ENCODE measurements around the gene TCAIM.
"Not testable (repeated sequence)": the region's sequence is repeated elsewhere in the genome, so short reads cannot be mapped to it uniquely, and the experiment has no call there.

Gene TCAIM

GRCh38 chr3:44338010-44338827 lies at the start of gene TCAIM:
Gene TCAIM (plus strand): TSS chr3:44338766. CDS start chr3:44354783, 16,017 bp downstream.
- peak; percentile 99 for DNase-seq

GRCh38 chr3:44289882-44290462 lies 48.6 kb upstream of the TCAIM start:
- DNase-seq: no peak

- no peak for DNase-seq
Observed at GRCh38 chr3:44292276-44292675, 46.3 kb upstream of the TCAIM start.

- no peak for DNase-seq
Observed at GRCh38 chr3:44292947-44293346, 45.6 kb upstream of the TCAIM start.

GRCh38 chr3:44297255-44297654 lies 41.3 kb upstream of the TCAIM start:
- DNase-seq: no peak

GRCh38 chr3:44301746-44302145 lies 36.8 kb upstream of the TCAIM start:
- DNase-seq: no peak

- DNase-seq: no peak
Observed at GRCh38 chr3:44309500-44309899, 29.1 kb upstream of the TCAIM start.

GRCh38 chr3:44318891-44319311 lies 19.7 kb upstream of the TCAIM start:
- no peak for DNase-seq

GRCh38 chr3:44321335-44321734 lies 17.2 kb upstream of the TCAIM start:
- no peak for DNase-seq

GRCh38 chr3:44323341-44323955 lies 15.1 kb upstream of the TCAIM start:
- DNase-seq: peak; percentile 47 to 61

GRCh38 chr3:44324584-44324983 lies 14.0 kb upstream of the TCAIM start:
- no peak for DNase-seq

GRCh38 chr3:44326019-44326418 lies 12.5 kb upstream of the TCAIM start:
- DNase-seq: no peak

GRCh38 chr3:44326515-44326914 lies 12.1 kb upstream of the TCAIM start:
- no peak for DNase-seq

- DNase-seq: no peak
Observed at GRCh38 chr3:44329946-44330345, 8.6 kb upstream of the TCAIM start.

GRCh38 chr3:44330444-44330843 lies 8.1 kb upstream of the TCAIM start:
- no peak for DNase-seq

GRCh38 chr3:44334326-44334725 lies 4.2 kb upstream of the TCAIM start:
- no peak for DNase-seq

- no peak for DNase-seq
Observed at GRCh38 chr3:44337248-44337785, 1.2 kb upstream of the TCAIM start.

GRCh38 chr3:44338828-44339127 lies 212 bp downstream of the TCAIM start:
- DNase-seq: no peak

GRCh38 chr3:44339181-44340057 lies 853 bp downstream of the TCAIM start:
- DNase-seq: no peak

- no peak for DNase-seq
Observed at GRCh38 chr3:44340058-44340395, 1.5 kb downstream of the TCAIM start.

GRCh38 chr3:44342176-44342790 lies 3.7 kb downstream of the TCAIM start:
- no peak for DNase-seq

GRCh38 chr3:44343421-44343820 lies 4.9 kb downstream of the TCAIM start:
- DNase-seq: no peak

- not testable (repeated sequence) for DNase-seq
Observed at GRCh38 chr3:44346590-44346989, 8.0 kb downstream of the TCAIM start.
